Measurements from ENCODE around the gene UPF3B. TPM values are rescaled to one million over a fixed set of nuclear protein-coding genes. Genes with fewer than 3 reads are reported as not detected.

The UPF3B gene
- total RNA-seq, 1 donor from 2014 or later = 6.3 TPM

- Histone ChIP-seq H3K9me3 (no peaks in the 10 kb centered on the region), H3K4me1 (no peaks in the 10 kb centered on the region), H3K36me3 (no peaks in the 10 kb centered on the region), H3K27ac (no peak overlapping the region), H3K27me3 (no peaks in the 10 kb centered on the region), H3K4me3 (peak overlapping the region; percentile 30)
- peak; percentile 56 for TF ChIP-seq CTCF (IDR thresholded peaks at IDR 0.05)
- DNase-seq (peak; percentile 84), ATAC-seq (peak; percentile 98)
- intact Hi-C loops (cut with DNase I) = no loop called here
Measured at GRCh38 chrX:119887721-119888425, 35.1 kb upstream of the UPF3B start.

GRCh38 chrX:119885554-119886428 lies 33.0 kb upstream of the UPF3B start:
- no peak for TF ChIP-seq CTCF (IDR thresholded peaks at IDR 0.05)
- Histone ChIP-seq H3K9me3 (no peaks in the 10 kb centered on the region), H3K4me1 (no peaks in the 10 kb centered on the region), H3K36me3 (no peaks in the 10 kb centered on the region), H3K27ac (no peak overlapping the region), H3K4me3 (no peak overlapping the region), H3K27me3 (no peaks in the 10 kb centered on the region)
- ATAC-seq = peak; percentile 63
- intact Hi-C loops (cut with DNase I) = no loop called here
- DNase-seq = no peak

DNA sequence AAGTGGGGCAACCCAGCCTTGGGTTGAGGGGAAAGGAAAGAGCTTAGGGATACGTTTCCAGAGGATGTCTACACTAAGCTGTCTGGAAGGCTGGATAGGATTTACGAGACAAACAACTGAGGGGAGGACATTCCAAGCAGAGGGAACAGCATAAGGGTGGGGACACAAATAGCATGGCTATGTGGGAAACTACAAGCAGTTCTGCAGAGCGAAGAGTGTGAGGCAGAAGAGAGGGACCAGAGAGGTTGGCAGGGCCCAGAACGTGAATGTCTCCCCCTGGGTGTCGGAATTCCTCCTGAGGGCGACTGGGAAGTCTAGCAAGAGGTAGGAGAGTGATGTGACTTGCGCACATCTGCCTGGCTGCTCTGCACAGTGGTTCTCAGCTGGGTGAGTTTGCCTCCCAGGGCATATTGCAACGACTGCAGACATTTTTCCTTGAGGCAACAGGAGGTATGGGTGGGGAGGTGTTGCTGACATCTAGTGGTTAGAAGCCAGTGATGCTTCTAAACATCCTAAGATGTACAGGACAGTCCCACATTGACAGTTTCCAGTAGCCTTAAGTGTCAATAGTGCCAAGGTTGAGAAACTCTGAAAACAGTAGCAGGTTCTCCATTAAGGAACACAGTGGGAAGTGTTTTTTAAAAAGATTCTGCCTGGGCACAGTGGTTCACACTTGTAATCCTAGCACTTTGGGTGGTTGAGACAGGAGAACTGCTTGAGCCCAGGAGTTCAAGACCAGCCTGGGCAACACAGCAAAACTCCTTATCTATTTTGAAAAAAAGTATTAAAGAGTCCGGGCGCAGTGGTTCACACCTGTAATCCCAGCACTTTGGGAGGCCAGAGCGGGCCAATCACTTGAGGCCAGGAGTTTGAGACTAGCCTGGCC lies 28.0 kb upstream of the UPF3B start:
- TF ChIP-seq CTCF (IDR thresholded peaks at IDR 0.05) = peak; percentile 51
- ATAC-seq (peak; percentile 90), DNase-seq (no peak)
- H3K27me3 ChIP-seq = no peaks in the 10 kb centered on the region
- intact Hi-C loops (cut with DNase I) = no loop called here
- H3K9me3 ChIP-seq = no peaks in the 10 kb centered on the region
- peaks cover 16% of the 10 kb centered on the region for H3K36me3 ChIP-seq
- H3K27ac ChIP-seq = no peak overlapping the region
- H3K4me1 ChIP-seq = no peaks in the 10 kb centered on the region
- H3K4me3 ChIP-seq = no peak overlapping the region

GRCh38 chrX:119880076-119880475 lies 27.3 kb upstream of the UPF3B start:
- H3K27me3 ChIP-seq = no peaks in the 10 kb centered on the region
- H3K4me3 ChIP-seq = no peak overlapping the region
- no peaks in the 10 kb centered on the region for H3K4me1 ChIP-seq
- intact Hi-C loops (cut with DNase I) = no loop called here
- no peak for TF ChIP-seq CTCF (IDR thresholded peaks at IDR 0.05)
- H3K9me3 ChIP-seq = no peaks in the 10 kb centered on the region
- ATAC-seq = no peak
- peaks cover 16% of the 10 kb centered on the region for H3K36me3 ChIP-seq
- H3K27ac ChIP-seq = no peak overlapping the region
- no peak for DNase-seq

- intact Hi-C loops (cut with DNase I) = no loop called here
- TF ChIP-seq CTCF (IDR thresholded peaks at IDR 0.05) = no peak
- H3K4me3 ChIP-seq = no peak overlapping the region
- H3K9me3 ChIP-seq = no peaks in the 10 kb centered on the region
- H3K4me1 ChIP-seq = no peaks in the 10 kb centered on the region
- ATAC-seq (no peak), DNase-seq (no peak)
- H3K27me3 ChIP-seq = no peaks in the 10 kb centered on the region
- peaks cover 16% of the 10 kb centered on the region for H3K36me3 ChIP-seq
- no peak overlapping the region for H3K27ac ChIP-seq
Measured at GRCh38 chrX:119878740-119879139, 26.0 kb upstream of the UPF3B start.

Measured in upper lobe of right lung (tissue), 1 donor.